ENCODE results near the gene MTUS2. TPM values are rescaled to one million over a fixed set of nuclear protein-coding genes. Genes with fewer than 3 reads are reported as not detected.

MTUS2 gene
- polyA plus RNA-seq, 2 of the 4 experiments (the other 2 are of a cell fraction) = not detected

DNA sequence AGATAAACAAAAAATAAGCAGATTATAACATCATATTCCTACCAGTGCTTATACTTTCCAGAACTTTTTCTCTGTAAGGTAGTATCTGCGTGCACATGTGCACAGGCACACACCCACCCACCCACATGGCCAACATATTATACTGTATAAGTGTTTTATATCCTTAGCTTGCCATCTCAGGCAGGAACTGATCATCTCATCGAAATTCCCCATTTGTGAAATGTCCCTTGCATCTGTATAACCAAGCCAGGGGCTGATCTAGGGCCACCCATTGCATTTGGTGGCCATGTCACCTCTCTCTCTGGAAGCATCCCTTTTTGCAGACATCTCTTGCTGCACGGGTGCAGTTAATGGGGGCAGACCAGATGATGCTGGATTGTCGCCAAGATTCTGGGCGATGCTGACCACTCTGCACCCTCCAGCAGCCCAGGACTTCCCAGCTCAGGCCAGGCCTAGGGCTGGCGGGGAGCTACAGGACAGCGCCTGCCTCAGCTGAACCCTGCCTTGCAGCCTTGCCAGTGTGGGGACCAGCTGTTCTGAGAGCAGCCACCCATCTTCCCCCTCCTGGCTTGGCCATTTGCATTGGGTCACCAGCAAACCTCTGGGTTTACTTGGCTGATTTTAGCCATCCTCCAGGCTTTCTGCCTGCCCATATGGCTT is 679.5 kb downstream of the MTUS2 start:
- WGBS (ENCODE audit: missing lambda C conversion rate) = 53% methylated on average over 4 of the region's 7 CpGs
- FAIRE-seq (no peak), ATAC-seq (no peak), DNase-seq (ENCODE audit: low read depth in 1 of 2, low spot score in 1 of 2) (no peak)
- TF ChIP-seq TP53 (CRISPR knock-in tag; IDR thresholded peaks at IDR 0.05) (no peak), TFCP2L1 (CRISPR knock-in tag; IDR thresholded peaks at IDR 0.05) (no peak), EHF (CRISPR knock-in tag; IDR thresholded peaks at IDR 0.05) (no peak), ZNF302 (CRISPR knock-in tag; IDR thresholded peaks at IDR 0.05) (no peak)
- TF ChIP-seq, protein P1, sequence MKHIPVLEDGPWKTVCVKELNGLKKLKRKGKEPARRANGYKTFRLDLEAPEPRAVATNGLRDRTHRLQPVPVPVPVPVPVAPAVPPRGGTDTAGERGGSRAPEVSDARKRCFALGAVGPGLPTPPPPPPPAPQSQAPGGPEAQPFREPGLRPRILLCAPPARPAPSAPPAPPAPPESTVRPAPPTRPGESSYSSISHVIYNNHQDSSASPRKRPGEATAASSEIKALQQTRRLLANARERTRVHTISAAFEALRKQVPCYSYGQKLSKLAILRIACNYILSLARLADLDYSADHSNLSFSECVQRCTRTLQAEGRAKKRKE (CRISPR knock-in tag; IDR thresholded peaks at IDR 0.05; ENCODE audit: low read depth) = no peak
- H3K4me2 ChIP-seq = no peak overlapping the region
- H3K27ac ChIP-seq = no peak overlapping the region
- H3K9me3 ChIP-seq = no peaks in the 10 kb centered on the region
- no peaks in the 10 kb centered on the region for H3K4me1 ChIP-seq
- CTCF ChIA-PET = interaction anchor here (6.3 kb wide), 1 partner anchor 8 kb away, joined by 43 read pairs; no protein-coding TSS in a partner anchor
- POLR2A ChIA-PET = no interaction called here
- no peak overlapping the region for H3K4me3 ChIP-seq

DNA sequence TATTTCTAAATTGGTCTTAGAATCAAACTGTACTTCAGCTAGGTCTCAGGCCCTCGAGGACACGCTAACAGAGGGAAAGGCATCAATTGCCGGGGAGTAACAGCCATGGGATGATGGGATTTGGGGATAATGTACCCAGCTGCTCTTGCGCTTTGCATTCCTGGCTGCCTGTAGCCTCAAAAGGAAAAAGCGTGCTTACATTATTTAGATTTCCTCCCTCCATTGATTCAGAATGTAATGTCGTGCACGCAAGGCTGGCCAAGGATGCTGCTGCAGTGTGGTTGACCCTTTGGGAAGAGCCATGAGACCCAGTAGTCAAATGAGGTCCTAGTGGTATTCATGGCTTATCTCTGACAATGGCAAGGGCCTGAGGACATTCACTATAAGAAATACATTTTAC is 680.2 kb downstream of the MTUS2 start:
- Histone ChIP-seq H3K9me3 (no peaks in the 10 kb centered on the region), H3K4me1 (no peaks in the 10 kb centered on the region), H3K4me2 (no peak overlapping the region), H3K4me3 (no peak overlapping the region), H3K27ac (no peak overlapping the region)
- ATAC-seq (no peak), FAIRE-seq (no peak), DNase-seq (ENCODE audit: low read depth in 1 of 2, low spot score in 1 of 2) (no peak)
- ChIA-PET CTCF (interaction anchor here (6.3 kb wide), 1 partner anchor 8 kb away, joined by 43 read pairs; no protein-coding TSS in a partner anchor), POLR2A (no interaction called here)
- TF ChIP-seq HOXB5 (CRISPR knock-in tag; IDR thresholded peaks at IDR 0.05) (no peak), TFCP2L1 (CRISPR knock-in tag; IDR thresholded peaks at IDR 0.05) (no peak), KDM5A (IDR thresholded peaks at IDR 0.05) (no peak)
- TF ChIP-seq, protein P2, sequence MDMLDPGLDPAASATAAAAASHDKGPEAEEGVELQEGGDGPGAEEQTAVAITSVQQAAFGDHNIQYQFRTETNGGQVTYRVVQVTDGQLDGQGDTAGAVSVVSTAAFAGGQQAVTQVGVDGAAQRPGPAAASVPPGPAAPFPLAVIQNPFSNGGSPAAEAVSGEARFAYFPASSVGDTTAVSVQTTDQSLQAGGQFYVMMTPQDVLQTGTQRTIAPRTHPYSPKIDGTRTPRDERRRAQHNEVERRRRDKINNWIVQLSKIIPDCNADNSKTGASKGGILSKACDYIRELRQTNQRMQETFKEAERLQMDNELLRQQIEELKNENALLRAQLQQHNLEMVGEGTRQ (IDR thresholded peaks at IDR 0.05) = no peak
- TF ChIP-seq, protein P3, sequence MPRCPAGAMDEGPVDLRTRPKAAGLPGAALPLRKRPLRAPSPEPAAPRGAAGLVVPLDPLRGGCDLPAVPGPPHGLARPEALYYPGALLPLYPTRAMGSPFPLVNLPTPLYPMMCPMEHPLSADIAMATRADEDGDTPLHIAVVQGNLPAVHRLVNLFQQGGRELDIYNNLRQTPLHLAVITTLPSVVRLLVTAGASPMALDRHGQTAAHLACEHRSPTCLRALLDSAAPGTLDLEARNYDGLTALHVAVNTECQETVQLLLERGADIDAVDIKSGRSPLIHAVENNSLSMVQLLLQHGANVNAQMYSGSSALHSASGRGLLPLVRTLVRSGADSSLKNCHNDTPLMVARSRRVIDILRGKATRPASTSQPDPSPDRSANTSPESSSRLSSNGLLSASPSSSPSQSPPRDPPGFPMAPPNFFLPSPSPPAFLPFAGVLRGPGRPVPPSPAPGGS (IDR thresholded peaks at IDR 0.05) = no peak
- TF ChIP-seq, protein P4, sequence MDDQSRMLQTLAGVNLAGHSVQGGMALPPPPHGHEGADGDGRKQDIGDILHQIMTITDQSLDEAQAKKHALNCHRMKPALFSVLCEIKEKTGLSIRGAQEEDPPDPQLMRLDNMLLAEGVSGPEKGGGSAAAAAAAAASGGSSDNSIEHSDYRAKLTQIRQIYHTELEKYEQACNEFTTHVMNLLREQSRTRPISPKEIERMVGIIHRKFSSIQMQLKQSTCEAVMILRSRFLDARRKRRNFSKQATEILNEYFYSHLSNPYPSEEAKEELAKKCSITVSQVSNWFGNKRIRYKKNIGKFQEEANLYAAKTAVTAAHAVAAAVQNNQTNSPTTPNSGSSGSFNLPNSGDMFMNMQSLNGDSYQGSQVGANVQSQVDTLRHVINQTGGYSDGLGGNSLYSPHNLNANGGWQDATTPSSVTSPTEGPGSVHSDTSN (IDR thresholded peaks at IDR 0.05) = no peak
- WGBS (ENCODE audit: missing lambda C conversion rate) = 66% methylated on average over 7 of the region's 7 CpGs

DNA sequence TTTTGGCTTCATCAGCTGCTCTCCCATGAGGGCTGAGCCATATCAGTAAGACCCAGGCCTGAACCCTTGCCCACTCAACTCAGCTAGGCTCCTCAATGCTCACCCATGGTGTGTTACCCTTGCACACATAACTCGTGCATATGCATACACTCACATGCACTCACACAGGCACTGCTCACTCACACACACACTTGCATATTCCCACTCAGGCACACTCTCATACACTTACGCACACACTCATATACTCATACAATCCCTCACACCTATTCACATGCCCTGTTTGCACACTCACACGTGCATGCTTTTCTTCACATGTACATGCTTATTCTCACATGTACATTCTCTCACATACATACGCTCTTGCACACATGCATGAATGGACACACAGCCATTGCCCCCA is 681.5 kb downstream of the MTUS2 start:
- TF ChIP-seq BHLHE40 (IDR thresholded peaks at IDR 0.05; ENCODE audit: low read depth, low read length) (no peak), ZC3H11A (IDR thresholded peaks at IDR 0.05) (no peak), MYC (IDR thresholded peaks at IDR 0.05; ENCODE audit: borderline replicate concordance, low read length) (no peak), FOXS1 (CRISPR knock-in tag; IDR thresholded peaks at IDR 0.05) (no peak)
- TF ChIP-seq, protein P5, sequence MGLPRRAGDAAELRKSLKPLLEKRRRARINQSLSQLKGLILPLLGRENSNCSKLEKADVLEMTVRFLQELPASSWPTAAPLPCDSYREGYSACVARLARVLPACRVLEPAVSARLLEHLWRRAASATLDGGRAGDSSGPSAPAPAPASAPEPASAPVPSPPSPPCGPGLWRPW (IDR thresholded peaks at IDR 0.05) = no peak
- TF ChIP-seq, protein P6, sequence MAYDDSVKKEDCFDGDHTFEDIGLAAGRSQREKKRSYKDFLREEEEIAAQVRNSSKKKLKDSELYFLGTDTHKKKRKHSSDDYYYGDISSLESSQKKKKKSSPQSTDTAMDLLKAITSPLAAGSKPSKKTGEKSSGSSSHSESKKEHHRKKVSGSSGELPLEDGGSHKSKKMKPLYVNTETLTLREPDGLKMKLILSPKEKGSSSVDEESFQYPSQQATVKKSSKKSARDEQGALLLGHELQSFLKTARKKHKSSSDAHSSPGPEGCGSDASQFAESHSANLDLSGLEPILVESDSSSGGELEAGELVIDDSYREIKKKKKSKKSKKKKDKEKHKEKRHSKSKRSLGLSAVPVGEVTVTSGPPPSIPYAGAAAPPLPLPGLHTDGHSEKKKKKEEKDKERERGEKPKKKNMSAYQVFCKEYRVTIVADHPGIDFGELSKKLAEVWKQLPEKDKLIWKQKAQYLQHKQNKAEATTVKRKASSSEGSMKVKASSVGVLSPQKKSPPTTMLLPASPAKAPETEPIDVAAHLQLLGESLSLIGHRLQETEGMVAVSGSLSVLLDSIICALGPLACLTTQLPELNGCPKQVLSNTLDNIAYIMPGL (CRISPR knock-in tag; IDR thresholded peaks at IDR 0.05; ENCODE audit: borderline replicate concordance) = no peak
- TF ChIP-seq, protein P7, sequence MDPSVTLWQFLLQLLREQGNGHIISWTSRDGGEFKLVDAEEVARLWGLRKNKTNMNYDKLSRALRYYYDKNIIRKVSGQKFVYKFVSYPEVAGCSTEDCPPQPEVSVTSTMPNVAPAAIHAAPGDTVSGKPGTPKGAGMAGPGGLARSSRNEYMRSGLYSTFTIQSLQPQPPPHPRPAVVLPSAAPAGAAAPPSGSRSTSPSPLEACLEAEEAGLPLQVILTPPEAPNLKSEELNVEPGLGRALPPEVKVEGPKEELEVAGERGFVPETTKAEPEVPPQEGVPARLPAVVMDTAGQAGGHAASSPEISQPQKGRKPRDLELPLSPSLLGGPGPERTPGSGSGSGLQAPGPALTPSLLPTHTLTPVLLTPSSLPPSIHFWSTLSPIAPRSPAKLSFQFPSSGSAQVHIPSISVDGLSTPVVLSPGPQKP (IDR thresholded peaks at IDR 0.05; ENCODE audit: low read depth, low read length) = no peak
- Histone ChIP-seq H3K27ac (no peak overlapping the region), H3K4me1 (no peaks in the 10 kb centered on the region), H3K9me3 (no peaks in the 10 kb centered on the region), H3K4me3 (no peak overlapping the region), H3K4me2 (no peak overlapping the region)
- ATAC-seq (peak in 1 of 2 experiments; percentile 6; a peak in 1 of 6 replicates), DNase-seq (ENCODE audit: low read depth in 1 of 2, low spot score in 1 of 2) (no peak), FAIRE-seq (no peak)
- POLR2A ChIA-PET = no interaction called here
- CTCF ChIA-PET = interaction anchor here (0.5 kb wide), 1 partner anchor 535 kb away, joined by 3 read pairs; no protein-coding TSS in a partner anchor
- 54% methylated on average over 4 of the region's 4 CpGs for WGBS (ENCODE audit: missing lambda C conversion rate)
